Activated CD8-positive, alpha-beta memory T cell treated with anti-CD3 and anti-CD28 coated beads for 1 hour (primary cell): ENCODE measurements around the gene PIP5K1B.

ENCODE experiments used
- DNase-seq, 2 donors: peaks; one replicate each; pipeline ENCODE4 v3.0.0-alpha.2; 2020; ENCODE audit warnings: low read depth in 1 of 2; ENCODE audit errors: extremely low read depth in 1 of 2

PIP5K1B gene

DNA sequence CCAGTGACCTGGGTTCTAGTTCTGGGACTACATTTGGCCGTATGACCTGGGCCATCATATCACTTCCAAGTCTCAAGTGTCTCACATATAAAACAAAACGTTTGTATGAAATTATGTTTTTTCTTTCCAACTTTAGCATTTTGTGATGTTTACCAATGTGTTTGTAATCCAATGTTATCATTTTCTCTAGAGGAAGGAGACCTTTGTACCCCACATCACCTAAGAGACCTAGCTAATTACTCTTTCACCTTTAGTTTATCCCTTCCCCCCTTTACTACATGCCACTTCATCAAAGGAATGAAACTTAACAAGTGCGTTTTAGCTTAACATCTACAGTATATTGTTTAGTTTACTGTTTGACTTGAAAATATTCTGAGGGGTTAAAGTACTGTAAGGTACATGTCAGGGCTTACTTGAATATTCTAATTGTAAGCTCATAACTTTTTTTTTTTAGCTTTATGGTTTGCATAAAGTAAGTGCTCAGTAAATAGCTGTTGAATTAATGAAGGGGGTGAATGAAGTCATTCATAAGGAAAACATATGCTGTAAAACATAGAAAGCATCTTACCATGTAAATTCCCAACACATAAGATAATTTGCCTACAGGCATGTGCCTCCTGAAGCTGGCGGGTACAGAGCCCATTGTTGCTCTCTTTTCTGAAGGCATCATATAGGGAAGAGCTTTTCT, 2.9 kb downstream of the PIP5K1B start:
- no peak for DNase-seq

DNA sequence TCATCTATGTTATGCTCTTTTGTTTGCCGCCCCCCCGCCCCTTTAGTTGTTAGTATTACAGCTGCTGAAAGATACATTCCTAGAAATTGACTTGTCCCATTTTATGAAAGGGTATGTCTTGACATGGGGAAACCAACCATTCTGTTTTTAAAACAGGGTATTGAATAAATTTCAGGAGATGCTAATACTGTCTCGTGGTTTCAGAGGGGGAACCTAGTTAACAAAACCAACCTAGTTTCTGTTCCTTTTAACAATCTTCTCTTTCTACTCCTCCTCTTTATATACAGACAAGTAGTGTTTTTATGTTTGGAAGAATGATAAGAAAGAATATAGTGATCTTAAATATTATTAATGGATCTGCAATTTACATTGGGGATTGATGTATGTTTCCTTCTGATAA, 3.5 kb downstream of the PIP5K1B start:
- no peak for DNase-seq

DNA sequence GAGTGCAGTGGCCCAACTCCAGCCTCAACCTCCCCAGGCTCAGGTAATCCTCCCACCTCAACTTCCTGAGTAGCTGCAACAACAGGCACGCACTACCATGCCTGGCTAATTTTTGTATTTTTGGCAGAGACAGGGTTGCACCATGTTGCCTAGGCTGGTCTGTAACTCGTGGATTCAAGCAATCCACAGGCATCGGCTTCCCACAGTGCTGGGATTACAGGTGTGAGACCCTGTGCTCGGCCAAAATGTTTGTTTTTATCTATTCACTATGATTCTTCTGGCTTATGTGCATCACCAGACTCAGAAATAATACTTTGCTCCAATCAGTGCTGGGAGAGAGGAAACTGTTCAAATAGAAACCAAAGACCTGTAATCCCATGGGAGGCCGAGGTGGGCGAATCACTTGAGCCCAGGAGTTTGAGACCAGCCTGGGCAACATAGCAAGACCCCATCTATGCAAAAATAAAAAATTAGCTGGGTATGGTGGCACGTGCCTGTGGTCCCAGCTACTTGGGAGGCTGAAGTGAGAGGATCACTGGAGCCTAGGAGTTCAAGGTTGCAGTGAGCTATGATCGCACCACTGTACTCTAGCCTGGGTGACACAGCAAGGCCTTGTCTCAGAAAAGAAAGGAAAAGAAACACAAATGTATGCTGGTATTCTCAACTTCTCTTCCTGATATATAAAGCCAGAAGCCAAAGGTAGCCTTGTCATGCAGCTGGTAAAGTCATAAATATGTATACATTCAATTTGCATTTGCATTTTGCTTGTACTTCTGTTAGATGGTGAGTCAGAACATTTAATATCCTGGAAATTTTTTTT, 4.5 kb downstream of the PIP5K1B start:
- DNase-seq, result no peak

DNA sequence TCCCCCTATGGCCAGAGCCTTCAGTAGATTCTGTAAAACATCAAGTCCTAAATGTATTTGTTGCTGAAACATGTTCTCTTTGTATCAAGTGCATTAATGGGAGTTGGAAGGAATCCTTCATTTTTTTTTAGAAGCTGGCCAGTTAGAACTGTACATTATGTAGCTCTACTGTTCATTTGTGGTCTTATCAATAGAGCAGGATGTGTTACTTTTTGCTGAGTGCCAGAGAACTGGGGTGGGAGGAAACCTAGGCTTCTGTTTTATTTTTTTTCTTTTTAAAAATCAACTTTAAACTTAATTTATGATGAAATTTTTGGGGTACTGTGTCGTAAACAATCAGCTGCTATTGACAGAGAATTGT, 5.1 kb downstream of the PIP5K1B start:
- DNase-seq, result no peak

DNA sequence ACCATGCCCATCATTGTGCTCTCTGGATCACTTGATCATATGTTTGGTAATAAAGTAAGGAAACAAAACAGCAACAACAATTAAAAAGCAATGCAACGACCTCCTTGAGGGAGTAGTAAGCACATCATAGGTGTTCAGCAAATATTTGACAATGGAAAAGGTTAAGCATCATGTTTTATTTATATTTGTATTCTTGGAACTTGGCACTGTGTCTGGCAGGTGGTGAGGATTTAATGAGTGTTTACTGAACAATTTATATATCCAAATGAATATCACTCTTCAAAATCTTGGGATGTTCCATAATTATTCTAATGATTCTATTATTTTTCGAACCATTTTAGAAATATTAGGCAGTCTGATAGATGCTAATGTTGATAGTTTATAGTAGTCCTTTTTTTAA, 6.2 kb downstream of the PIP5K1B start:
- DNase-seq, result no peak

DNA sequence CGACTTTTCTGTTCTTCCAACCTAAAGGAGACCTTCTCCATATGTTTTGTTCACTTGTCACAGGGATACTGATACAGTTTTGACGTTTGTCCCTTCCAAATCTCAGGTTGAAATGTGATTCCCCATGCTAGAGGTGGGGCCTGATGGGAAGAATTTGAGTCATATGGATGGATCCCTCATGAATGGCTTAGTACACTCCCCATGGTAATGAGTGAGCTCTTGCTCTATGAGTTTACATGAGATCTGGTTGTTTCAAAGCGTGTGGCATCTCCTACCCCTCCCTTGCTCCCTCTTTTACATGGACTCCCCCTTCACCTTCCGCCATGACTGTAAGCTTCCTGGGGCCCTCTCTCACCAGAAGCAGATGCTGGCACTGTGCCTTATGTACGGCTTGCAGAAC, 6.9 kb downstream of the PIP5K1B start:
- DNase-seq, result no peak

DNA sequence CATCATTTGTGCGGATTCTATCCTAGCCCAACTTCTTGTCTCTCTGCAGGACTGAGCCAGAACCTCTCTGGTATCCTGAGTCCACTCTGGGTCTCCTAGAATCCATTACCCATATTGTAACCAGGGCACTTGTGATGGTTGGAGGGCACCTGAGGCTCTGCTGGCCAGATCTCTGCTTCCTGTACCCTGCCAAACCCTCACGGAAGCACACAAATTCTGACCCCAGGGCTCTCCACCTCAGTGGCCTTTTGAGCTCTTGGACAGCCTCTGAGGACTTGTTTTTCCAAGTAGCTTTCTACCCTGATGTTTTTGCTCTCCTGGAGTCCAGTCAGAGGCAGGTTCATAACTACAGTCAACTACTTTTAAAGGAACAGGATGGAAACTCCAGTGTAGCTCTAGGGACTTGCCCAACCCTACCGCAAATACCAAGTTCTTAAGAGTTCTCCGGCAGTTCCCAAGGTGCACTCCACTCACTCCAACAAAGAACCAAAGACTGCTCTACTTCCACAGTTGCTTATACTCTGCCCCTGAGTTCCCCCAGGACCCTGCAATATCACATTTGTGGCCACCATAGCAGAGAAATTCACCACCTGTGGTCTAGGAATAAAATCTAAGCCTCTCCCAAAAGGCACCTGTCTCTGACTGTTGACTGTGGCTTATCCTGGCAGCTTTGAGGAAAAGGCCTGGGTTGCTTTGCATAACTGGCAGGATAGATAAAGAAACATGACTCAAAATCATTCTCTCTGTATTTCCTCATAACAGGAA, 9.6 kb downstream of the PIP5K1B start:
- no peak for DNase-seq

DNA sequence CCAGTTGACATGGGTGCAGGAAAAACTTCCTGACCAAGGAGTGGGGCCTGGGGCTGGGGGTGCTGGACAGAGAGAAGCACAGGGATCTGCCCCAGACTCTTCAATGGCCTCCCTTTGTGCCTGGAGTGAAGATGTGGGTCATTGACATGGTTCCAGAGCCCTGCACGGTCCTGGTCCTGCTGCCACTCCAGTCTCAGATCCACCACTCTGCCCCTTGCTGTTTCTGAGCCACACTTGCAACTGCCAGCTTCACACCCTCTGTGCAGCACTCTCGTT, 10.1 kb downstream of the PIP5K1B start:
- no peak for DNase-seq

DNA sequence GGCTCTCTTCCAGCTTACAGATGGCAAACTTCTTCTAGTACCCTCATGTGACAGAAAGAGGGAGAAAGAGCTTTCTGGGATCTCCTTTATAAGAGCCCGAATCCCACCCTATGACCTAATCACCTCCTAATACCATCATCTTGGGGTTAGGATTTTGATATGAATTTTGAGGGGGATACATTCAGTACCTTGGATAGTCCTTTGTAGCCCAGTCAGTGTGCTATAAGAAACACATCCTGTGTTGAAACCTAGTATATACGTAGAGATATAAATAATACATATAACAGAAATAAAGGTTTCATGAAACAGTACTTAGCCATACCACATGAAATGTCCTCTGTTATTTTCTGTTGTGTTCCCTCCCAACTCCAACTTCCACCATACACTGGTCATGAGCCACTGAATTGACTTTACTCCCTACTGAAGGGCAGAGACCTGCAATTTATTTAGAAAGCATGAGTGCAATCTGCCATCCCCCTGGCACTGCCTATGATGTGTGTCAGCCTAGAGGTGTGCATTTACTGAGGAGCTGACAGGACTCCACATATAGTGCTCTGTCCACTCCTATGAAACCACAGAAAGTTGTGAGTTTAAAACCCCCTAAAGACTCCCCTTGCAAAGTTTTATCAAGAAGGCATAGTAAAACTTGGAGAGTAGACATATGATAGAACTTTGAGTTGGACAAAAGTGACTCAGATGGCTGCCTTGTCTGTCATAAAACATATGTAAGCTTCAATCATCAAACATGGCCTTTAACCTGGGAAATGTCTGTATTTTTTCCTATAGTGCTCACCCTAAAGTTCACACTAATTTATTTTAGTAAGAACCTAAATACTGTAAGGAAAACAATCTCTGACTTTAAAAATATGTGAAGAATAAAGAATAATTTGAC, 12.8 kb downstream of the PIP5K1B start:
- DNase-seq, result no peak

DNA sequence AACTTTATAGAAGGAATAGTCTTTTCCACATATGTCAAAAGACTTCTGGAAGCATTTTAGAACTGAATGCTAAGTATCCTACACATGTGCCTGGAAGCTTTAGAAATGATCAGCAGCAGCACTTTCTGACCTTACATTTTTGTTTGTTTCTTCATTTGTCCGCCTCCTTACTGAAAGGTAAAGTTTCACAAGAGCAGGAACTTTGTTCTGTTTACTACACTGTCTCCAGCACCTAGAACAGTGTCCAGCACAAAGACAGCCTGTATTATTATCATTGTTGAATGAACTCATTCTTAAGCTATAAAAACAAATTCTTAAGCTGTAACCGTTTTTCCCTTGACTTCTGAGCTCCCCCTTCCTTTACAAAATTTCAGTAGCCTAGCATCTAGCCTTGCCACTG, 14.8 kb downstream of the PIP5K1B start:
- DNase-seq, result no peak

DNA sequence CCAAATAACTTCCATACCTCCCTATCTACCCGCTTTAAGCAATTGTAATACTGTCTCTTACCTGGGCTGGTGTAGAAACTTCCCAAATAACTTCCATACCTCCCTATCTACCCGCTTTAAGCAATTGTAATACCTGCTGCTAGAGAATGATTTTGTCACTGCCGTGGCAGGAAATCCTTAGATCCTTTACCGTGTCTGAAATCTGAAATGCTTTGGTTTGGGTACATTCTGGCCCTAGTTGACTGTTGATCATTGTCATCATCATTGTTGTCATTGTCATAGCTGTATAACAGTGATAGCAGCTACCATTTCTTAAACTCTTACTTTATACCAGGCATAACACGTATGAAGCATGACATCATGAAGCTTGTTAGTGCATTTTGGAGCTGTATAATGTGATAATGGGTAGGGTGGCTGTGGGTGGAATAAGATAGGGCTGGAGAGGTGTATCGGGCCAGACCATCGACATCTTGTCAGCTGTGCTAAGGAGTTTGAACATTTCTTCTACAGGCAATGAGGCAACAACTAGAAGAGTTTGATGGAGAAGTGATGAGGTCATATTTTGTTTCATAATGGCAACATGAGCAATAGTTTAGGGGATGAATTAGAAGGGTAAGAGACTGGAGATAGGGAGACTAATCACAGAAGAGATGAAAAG, 15.7 kb downstream of the PIP5K1B start:
- DNase-seq, result no peak

DNA sequence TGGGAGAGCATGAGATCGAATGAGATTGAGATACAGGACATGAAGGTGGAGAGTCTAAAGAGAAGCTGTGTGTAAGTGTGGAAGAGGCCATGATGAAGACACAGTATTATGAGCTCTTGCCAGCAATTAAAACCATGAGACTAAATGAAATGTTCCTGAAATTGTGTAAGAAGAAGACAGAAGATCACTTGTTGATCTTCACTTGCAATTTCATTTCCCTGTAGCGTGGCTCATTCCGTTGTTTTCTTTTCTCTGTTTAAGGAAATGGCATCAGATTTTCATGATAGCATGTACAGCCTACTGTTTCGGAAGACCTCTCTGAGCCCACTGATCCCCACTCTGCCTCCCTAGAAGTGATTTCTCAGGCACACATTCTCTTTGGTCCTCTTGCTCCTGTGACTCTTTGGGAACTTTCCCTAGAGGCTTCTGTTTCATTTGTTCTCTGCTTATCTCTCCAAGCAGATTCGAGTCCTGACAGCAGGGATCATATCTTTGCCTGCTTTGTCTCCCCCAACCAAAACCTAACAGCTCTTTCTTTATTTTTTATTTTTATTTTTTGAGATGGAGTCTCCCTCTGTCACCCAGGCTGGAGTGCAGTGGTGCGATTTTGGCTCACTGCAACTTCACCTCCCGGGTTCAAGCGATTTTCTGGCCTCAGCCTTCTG, 16.8 kb downstream of the PIP5K1B start:
- DNase-seq, result no peak

DNA sequence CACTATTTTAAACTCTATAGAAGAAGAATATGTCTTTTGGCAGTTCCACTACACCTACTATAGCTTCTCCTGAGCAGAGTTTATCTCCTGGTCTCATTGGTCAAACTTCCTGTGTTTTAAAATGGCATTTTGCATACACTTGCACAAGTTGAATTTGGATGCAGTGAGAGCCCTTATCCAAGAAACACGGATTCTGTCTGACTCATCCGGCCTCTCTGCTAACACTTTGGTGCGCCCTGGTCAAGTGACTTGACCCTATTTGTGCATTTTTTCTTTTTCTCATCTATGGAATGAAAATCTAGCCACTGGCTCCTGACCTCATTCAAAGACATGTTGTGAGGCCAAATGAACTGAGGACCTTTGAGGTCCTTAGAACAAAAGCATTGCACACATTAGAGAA, 20.0 kb downstream of the PIP5K1B start:
- DNase-seq, result no peak

DNA sequence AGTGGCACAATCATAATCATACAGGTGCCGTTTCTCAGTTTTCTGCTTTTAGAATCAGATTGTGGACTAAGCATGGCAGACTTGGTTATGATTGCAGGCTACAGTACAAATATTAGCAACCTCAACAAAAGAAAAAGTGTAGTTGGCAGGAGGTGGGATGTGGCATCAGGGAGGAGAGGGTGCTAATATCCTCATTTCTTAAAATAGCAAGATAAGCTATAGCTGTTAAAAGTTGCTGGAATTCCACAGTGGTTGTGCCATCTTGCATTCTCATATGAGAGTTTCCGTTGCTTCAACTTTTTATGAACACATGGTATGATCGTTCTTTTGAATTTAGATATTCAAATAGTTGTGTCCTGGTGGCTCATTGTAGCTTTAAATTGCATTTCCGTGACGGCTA, 21.4 kb downstream of the PIP5K1B start:
- no peak for DNase-seq

DNA sequence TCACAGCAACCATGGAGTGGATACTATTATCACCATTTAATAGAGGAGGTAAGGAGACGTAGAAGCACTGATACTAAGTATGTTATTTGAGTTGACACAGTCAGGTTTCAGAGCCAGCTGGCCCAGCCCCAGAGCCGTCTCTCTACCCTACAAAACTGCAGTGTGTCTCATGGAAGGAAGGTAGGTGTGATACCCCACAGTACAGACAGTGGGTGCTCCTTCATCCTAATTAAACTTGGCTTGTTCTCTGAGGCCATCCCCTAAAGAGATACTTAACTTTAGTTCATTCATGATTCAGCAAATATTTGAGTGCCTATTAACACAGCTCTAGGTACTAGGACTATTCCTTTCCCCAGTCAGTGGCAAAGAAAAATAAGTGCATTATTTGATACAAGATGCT, 22.6 kb downstream of the PIP5K1B start:
- no peak for DNase-seq

DNA sequence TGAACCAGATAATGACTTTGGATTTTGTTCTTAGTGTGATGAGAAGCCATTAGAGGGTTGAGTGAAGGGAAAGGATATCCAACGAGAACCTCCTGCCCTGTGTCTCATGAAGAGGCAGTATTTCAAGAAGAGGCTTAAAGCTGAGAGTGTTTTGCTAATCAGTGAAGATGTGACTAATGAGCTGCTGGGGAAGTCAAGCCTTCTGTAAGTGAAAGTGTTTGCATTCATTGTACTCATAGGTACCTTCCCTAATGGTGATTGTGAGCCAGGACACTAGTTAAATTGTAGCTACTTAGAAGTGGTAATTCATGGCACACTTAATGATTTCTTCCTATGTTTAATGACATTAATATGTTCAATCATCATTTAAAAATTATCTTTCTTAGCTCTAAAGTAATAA, 23.7 kb downstream of the PIP5K1B start:
- DNase-seq, result no peak

DNA sequence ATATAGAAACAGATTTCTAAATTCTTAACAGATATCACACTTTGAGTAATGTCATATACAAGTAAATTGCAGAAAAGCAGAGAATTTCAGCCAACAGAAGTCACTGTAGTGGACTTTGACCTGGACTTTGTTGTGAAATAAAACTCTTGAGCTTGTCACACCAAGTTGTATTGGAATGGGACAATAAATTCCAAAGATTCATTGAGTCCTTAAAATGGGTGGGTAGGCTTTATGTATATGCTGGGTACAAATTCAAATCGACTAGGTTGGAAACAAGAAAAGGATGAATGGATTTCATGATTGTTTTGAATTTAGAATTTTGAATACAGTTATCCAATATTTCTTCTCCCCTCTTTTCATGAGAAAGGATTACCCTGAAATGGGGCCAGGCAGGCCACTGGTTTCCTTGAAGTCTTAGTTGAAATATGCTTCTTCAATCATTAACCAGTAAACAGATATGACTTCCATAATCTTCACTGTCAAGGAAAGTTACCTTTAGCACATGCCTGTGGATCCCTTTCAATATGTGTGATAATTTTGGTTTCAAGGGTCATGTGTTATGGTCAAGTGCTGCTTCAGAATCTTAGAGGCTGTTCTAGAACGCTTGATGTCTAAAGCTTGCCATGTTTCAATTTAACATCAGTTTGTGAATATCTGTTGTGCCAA, 25.7 kb downstream of the PIP5K1B start:
- DNase-seq, result no peak

DNA sequence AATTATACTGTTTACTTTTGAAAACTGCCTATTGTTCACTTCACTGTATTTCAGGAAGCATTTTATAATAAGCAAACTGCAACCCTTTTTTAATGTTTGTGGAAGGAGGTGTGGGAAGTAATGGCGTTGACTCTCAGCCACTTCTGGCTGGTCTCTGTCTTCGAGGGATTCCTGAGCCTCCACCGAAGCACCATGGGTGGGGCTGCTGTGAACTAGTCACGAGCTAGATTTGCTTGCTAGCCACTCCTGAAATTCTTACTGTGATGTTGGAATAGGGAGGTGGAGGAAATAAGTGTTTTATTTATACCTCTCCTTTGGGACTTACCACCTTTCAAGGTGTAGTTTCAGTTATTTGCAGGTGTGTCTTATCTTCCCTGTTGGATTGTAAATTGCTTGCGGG, 26.8 kb downstream of the PIP5K1B start:
- no peak for DNase-seq

DNA sequence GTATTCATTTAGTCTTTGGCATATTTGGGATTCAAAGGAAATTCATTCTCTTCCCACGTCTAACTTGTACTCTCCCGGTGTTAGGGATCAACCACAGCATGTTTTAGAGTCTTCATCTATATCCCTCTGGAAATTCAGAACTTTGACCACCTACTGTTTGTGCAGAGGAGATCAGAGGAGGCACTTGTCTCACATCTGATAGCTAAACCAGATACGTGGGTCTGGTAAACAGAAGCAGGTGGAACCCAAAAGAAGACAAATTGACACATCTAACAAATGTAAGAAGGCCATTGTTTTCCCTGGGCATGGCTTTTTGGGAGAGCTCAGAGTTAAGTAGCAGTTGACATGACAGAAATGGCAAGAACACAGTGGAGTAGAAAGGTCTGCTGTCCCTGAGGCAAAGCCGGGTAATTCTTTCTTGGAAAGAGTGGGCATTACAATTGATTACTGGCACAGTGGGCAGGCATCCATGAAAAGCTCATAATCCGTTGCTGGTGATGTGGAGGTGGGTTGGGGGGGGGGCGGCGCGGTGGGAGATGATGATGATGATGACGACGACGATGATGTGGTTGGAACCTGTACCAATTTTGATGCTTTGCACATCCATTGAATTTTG, 27.5 kb downstream of the PIP5K1B start:
- DNase-seq, result no peak
